Measurements from ENCODE around the gene ITGB1. TPM values are rescaled to one million over a fixed set of nuclear protein-coding genes. Genes with fewer than 3 reads are reported as not detected.

Gene ITGB1
- total RNA-seq, 2 donors from 2014 or later, result 1,541 to 1,574 TPM

GRCh38 chr10:32865170-32865569, 92.9 kb downstream of the ITGB1 start:
- TF ChIP-seq CTCF (IDR thresholded peaks at IDR 0.05), result no peak

DNA sequence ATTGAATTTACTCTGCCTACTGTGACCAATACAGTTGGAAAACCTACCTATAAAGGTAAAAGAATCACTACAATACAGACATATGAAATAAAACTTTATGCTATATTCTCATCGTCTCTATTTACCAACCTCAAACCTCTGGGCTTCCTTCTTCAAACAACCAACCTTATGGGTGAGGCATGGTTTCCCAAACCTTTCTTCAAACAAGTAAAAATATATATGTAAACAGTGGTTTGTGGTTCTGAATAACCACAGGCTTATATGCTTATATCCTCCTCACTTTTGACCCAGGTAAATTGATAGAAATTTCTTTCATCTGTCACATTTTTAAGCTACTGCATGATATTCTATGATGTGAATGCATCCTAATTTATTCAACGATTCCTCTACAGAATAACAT, 103.6 kb downstream of the ITGB1 start:
- Histone ChIP-seq H3K27ac (no peak overlapping the region), H3K4me1 (ENCODE audit: control insufficient read depth in 1 of 2, low read depth in 2 of 2) (no peaks in the 10 kb centered on the region), H3K9me3 (no peaks in the 10 kb centered on the region), H3K4me3 (no peak overlapping the region), H3K27me3 (replicated peaks; ENCODE audit: insufficient read depth) (no peaks in the 10 kb centered on the region), H3K36me3 (no peaks in the 10 kb centered on the region)
- no peak for TF ChIP-seq CTCF (IDR thresholded peaks at IDR 0.05)
- DNase-seq (ENCODE audit: low spot score), result no peak
- ATAC-seq (ENCODE audit: insufficient number of reproducible peaks, low FRiP score, low read depth), result no peak

More at GRCh38 chr10:32865170-32865569, 92.9 kb downstream of the ITGB1 start:
- Histone ChIP-seq H3K4me1 (ENCODE audit: control insufficient read depth in 1 of 2, low read depth in 2 of 2) (no peaks in the 10 kb centered on the region), H3K27me3 (replicated peaks; ENCODE audit: insufficient read depth) (no peaks in the 10 kb centered on the region), H3K27ac (no peak overlapping the region), H3K9me3 (no peaks in the 10 kb centered on the region), H3K36me3 (no peaks in the 10 kb centered on the region), H3K4me3 (no peak overlapping the region)
- DNase-seq (ENCODE audit: low spot score) (no peak), ATAC-seq (ENCODE audit: insufficient number of reproducible peaks, low FRiP score, low read depth) (no peak)

GRCh38 chr10:32851301-32851700, 106.7 kb downstream of the ITGB1 start:
- no peaks in the 10 kb centered on the region for H3K9me3 ChIP-seq
- no peaks in the 10 kb centered on the region for H3K36me3 ChIP-seq
- no peak overlapping the region for H3K4me3 ChIP-seq
- DNase-seq (ENCODE audit: low spot score) (no peak), ATAC-seq (ENCODE audit: insufficient number of reproducible peaks, low FRiP score, low read depth) (no peak)
- no peak for TF ChIP-seq CTCF (IDR thresholded peaks at IDR 0.05)
- H3K27me3 ChIP-seq (replicated peaks; ENCODE audit: insufficient read depth), result no peaks in the 10 kb centered on the region
- no peak overlapping the region for H3K27ac ChIP-seq
- H3K4me1 ChIP-seq (ENCODE audit: control insufficient read depth in 1 of 2, low read depth in 2 of 2), result no peaks in the 10 kb centered on the region
